ENCODE measurements around the gene TFCP2L1.

DNA sequence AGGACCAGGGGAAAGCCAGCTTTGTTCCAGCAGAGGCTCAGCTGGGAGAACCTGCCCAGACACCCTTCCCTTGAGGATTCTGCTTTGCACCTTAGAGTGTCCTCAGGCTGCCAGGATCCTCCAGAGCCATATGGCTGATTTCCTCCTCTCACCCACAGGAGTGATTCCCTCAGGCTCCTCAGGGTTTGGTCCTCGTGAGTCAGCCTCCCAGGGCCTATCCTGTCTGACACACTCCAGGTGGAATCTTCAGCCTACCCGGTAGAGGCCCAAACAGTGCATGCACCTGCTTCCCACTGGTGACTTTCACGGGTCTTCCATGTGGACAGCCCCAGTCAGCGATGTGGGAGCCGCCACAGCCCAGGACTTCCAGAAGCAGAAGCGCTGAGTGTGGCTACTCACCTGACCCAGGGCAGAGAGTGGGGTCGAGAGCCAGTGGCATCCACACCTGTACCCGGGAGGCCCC lies 73.3 kb downstream of the TFCP2L1 start:
- TF ChIP-seq EP300 (IDR thresholded peaks at IDR 0.05) (no peak), POLR2A (IDR thresholded peaks at IDR 0.05) (no peak)
